Measurements from ENCODE around the gene RXRA. TPM values are rescaled to one million over a fixed set of nuclear protein-coding genes. Genes with fewer than 3 reads are reported as not detected.

The RXRA gene
- total and polyA plus RNA-seq, 2 of the 13 experiments (the other 11 are each of a cell fraction or from before 2014, with no cell fraction given) = 18.9 to 29.2 TPM

DNA sequence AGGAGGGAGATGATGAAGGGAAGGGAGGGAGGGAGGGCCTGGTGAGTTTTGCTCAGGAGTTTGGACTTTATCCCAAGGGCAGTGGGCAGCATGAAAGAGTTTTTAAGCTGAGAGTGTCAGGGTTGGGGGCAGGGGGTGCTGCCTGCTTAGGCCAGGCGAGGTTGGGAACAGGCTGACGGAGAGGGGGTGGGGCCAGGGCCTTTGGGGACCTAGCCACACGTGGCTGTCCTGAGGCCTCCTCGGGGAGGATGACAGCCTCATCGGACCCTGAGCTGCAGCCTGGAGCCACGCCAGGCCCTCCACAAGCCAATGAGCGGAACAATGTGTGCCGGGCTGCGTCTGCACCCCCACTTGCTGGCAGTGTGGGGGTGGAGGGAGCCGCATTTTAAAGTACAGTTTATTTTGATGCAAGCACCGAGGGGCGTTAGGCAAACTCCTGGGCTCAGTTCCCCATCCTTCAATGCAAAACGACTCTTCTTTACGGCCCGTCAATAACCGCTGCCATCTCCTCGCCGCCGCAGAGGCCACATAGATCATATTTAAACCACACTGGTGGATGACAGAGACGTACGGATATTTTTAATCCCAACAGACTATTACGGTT is 5.3 kb upstream of the RXRA start (continued):
- TF ChIP-seq ZNF101 (CRISPR knock-in tag; IDR thresholded peaks at IDR 0.05; ENCODE audit: borderline replicate concordance, low read depth) = no peak
- TF ChIP-seq ETV6 (CRISPR knock-in tag; conservative IDR thresholded peaks at IDR 0.05) = no peak
- no peak for TF ChIP-seq ZNF207 (IDR thresholded peaks at IDR 0.05; ENCODE audit: borderline replicate concordance)
- TF ChIP-seq, protein P1, sequence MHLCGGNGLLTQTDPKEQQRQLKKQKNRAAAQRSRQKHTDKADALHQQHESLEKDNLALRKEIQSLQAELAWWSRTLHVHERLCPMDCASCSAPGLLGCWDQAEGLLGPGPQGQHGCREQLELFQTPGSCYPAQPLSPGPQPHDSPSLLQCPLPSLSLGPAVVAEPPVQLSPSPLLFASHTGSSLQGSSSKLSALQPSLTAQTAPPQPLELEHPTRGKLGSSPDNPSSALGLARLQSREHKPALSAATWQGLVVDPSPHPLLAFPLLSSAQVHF (CRISPR knock-in tag; IDR thresholded peaks at IDR 0.05) = no peak
- no peak for TF ChIP-seq HNRNPK (IDR thresholded peaks at IDR 0.05; ENCODE audit: low read depth, low read length, poor library complexity, severe bottlenecking)
- TF ChIP-seq ZKSCAN8 (CRISPR knock-in tag; IDR thresholded peaks at IDR 0.05; ENCODE audit: borderline replicate concordance) = 0 out of 2 replicates have a peak, but pooled peaks have one; percentile 61
- no peak for TF ChIP-seq EHMT2 (IDR thresholded peaks at IDR 0.05; ENCODE audit: borderline replicate concordance, low read depth, low read length)
- TF ChIP-seq PAX8 (CRISPR knock-in tag; IDR thresholded peaks at IDR 0.05; ENCODE audit: borderline replicate concordance) = no peak
- TF ChIP-seq, protein P2, sequence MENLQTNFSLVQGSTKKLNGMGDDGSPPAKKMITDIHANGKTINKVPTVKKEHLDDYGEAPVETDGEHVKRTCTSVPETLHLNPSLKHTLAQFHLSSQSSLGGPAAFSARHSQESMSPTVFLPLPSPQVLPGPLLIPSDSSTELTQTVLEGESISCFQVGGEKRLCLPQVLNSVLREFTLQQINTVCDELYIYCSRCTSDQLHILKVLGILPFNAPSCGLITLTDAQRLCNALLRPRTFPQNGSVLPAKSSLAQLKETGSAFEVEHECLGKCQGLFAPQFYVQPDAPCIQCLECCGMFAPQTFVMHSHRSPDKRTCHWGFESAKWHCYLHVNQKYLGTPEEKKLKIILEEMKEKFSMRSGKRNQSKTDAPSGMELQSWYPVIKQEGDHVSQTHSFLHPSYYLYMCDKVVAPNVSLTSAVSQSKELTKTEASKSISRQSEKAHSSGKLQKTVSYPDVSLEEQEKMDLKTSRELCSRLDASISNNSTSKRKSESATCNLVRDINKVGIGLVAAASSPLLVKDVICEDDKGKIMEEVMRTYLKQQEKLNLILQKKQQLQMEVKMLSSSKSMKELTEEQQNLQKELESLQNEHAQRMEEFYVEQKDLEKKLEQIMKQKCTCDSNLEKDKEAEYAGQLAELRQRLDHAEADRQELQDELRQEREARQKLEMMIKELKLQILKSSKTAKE (CRISPR knock-in tag; IDR thresholded peaks at IDR 0.05; ENCODE audit: borderline replicate concordance) = peak; percentile 58
- TF ChIP-seq PPARG (CRISPR knock-in tag; conservative IDR thresholded peaks at IDR 0.05) = no peak
- TF ChIP-seq ZNF251 (CRISPR knock-in tag; IDR thresholded peaks at IDR 0.05) = no peak
- no peak for TF ChIP-seq ZNF674 (CRISPR knock-in tag; IDR thresholded peaks at IDR 0.05; ENCODE audit: low read depth)
- TF ChIP-seq YY1 (IDR thresholded peaks at IDR 0.05; ENCODE audit: insufficient read depth, insufficient replicate concordance, low read depth, low read length) = no peak
- TF ChIP-seq ZNF616 (CRISPR knock-in tag; IDR thresholded peaks at IDR 0.05; ENCODE audit: low read depth) = no peak
- TF ChIP-seq SRSF1 (optimal IDR thresholded peaks at IDR 0.05; ENCODE audit: low read depth, low read length) = no peak
- no peak for TF ChIP-seq ZNF589 (CRISPR knock-in tag; conservative IDR thresholded peaks at IDR 0.05)
- TF ChIP-seq ZNF816 (CRISPR knock-in tag; IDR thresholded peaks at IDR 0.05; ENCODE audit: borderline replicate concordance) = no peak
- no peak for TF ChIP-seq ZSCAN30 (CRISPR knock-in tag; IDR thresholded peaks at IDR 0.05)
- TF ChIP-seq, protein P3, sequence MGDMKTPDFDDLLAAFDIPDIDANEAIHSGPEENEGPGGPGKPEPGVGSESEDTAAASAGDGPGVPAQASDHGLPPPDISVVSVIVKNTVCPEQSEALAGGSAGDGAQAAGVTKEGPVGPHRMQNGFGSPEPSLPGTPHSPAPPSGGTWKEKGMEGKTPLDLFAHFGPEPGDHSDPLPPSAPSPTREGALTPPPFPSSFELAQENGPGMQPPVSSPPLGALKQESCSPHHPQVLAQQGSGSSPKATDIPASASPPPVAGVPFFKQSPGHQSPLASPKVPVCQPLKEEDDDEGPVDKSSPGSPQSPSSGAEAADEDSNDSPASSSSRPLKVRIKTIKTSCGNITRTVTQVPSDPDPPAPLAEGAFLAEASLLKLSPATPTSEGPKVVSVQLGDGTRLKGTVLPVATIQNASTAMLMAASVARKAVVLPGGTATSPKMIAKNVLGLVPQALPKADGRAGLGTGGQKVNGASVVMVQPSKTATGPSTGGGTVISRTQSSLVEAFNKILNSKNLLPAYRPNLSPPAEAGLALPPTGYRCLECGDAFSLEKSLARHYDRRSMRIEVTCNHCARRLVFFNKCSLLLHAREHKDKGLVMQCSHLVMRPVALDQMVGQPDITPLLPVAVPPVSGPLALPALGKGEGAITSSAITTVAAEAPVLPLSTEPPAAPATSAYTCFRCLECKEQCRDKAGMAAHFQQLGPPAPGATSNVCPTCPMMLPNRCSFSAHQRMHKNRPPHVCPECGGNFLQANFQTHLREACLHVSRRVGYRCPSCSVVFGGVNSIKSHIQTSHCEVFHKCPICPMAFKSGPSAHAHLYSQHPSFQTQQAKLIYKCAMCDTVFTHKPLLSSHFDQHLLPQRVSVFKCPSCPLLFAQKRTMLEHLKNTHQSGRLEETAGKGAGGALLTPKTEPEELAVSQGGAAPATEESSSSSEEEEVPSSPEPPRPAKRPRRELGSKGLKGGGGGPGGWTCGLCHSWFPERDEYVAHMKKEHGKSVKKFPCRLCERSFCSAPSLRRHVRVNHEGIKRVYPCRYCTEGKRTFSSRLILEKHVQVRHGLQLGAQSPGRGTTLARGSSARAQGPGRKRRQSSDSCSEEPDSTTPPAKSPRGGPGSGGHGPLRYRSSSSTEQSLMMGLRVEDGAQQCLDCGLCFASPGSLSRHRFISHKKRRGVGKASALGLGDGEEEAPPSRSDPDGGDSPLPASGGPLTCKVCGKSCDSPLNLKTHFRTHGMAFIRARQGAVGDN (CRISPR knock-in tag; IDR thresholded peaks at IDR 0.05) = peak; percentile 93
- TF ChIP-seq ZNF282 (IDR thresholded peaks at IDR 0.05; ENCODE audit: partially characterized antibody) = no peak
